ENCODE data around the gene SLC25A34.

SLC25A34 gene

GRCh38 chr1:15749399-15750291 lies 13.6 kb downstream of the SLC25A34 start:
- in situ Hi-C loops (cut with MboI; ENCODE audit: low sequenced_read_pairs): no loop called here

GRCh38 chr1:15750924-15751323 lies 14.9 kb downstream of the SLC25A34 start:
- in situ Hi-C loops (cut with MboI; ENCODE audit: low sequenced_read_pairs): no loop called here

GRCh38 chr1:15751717-15752116 lies 15.7 kb downstream of the SLC25A34 start:
- in situ Hi-C loops (cut with MboI; ENCODE audit: low sequenced_read_pairs): no loop called here

- in situ Hi-C loops (cut with MboI; ENCODE audit: low sequenced_read_pairs): no loop called here
Observed at GRCh38 chr1:15753776-15754175, 17.7 kb downstream of the SLC25A34 start.

- in situ Hi-C loops (cut with MboI; ENCODE audit: low sequenced_read_pairs): no loop called here
Observed at GRCh38 chr1:15755021-15755645, 19.1 kb downstream of the SLC25A34 start.

GRCh38 chr1:15755646-15756040 lies 19.6 kb downstream of the SLC25A34 start:
- in situ Hi-C loops (cut with MboI; ENCODE audit: low sequenced_read_pairs): no loop called here

GRCh38 chr1:15756143-15757015 lies 20.3 kb downstream of the SLC25A34 start:
- in situ Hi-C loops (cut with MboI; ENCODE audit: low sequenced_read_pairs): no loop called here

GRCh38 chr1:15757016-15757543 lies 21.0 kb downstream of the SLC25A34 start:
- in situ Hi-C loops (cut with MboI; ENCODE audit: low sequenced_read_pairs): no loop called here

- in situ Hi-C loops (cut with MboI; ENCODE audit: low sequenced_read_pairs): no loop called here
Observed at GRCh38 chr1:15757575-15758342, 21.7 kb downstream of the SLC25A34 start.

- in situ Hi-C loops (cut with MboI; ENCODE audit: low sequenced_read_pairs): no loop called here
Observed at GRCh38 chr1:15758343-15758931, 22.4 kb downstream of the SLC25A34 start, which contains the start of gene FBLIM1. Gene FBLIM1 (plus strand): TSS chr1:15758795. CDS start chr1:15764984, 6,189 bp downstream.

- in situ Hi-C loops (cut with MboI; ENCODE audit: low sequenced_read_pairs): no loop called here
Observed at GRCh38 chr1:15758953-15759661, 23.0 kb downstream of the SLC25A34 start.

GRCh38 chr1:15760520-15761211 lies 24.6 kb downstream of the SLC25A34 start:
- in situ Hi-C loops (cut with MboI; ENCODE audit: low sequenced_read_pairs): no loop called here

- in situ Hi-C loops (cut with MboI; ENCODE audit: low sequenced_read_pairs): no loop called here
Observed at GRCh38 chr1:15761366-15762128, 25.5 kb downstream of the SLC25A34 start.

GRCh38 chr1:15762546-15762945 lies 26.5 kb downstream of the SLC25A34 start:
- in situ Hi-C loops (cut with MboI; ENCODE audit: low sequenced_read_pairs): no loop called here

GRCh38 chr1:15764269-15764764 lies 28.3 kb downstream of the SLC25A34 start:
- in situ Hi-C loops (cut with MboI; ENCODE audit: low sequenced_read_pairs): no loop called here

- in situ Hi-C loops (cut with MboI; ENCODE audit: low sequenced_read_pairs): no loop called here
Observed at GRCh38 chr1:15764890-15765289, 28.8 kb downstream of the SLC25A34 start.

GRCh38 chr1:15765495-15766194 lies 29.6 kb downstream of the SLC25A34 start:
- in situ Hi-C loops (cut with MboI; ENCODE audit: low sequenced_read_pairs): no loop called here
